ENCODE data around the gene ZNF700.
A peak's percentile ranks its signal among the peaks of the same experiment; 100 is the strongest.
"Not testable (repeated sequence)": the region's sequence is repeated elsewhere in the genome, so short reads cannot be mapped to it uniquely, and the experiment has no call there.

The ZNF700 gene

GRCh38 chr19:11941361-11941887 is 16.5 kb downstream of the ZNF700 start:
- DNase-seq: not testable (repeated sequence)

- DNase-seq: no peak
These were observed 17.3 kb downstream of the ZNF700 start for GRCh38 chr19:11942008-11942842.

- no peak for DNase-seq
These were observed 17.9 kb downstream of the ZNF700 start for GRCh38 chr19:11942843-11943108.

DNA sequence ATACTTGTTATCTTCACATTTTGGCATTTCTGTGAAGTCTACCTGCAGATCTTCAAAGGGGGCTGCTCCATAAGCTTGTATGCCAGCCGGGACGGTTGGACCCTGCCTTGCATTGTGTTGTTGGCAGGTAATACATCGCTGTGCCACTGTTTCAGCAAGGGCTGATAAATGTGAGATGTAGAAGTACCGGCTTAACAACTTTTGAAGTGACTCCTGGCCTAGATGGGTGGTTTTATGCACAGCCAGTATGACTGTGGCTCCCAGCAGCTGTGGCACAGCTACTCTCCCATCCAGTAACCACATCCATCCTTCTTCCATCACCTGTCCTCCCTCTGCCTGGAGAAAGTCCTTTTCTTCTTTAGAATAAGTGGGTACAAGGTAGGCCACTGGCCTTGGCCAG is 19.7 kb downstream of the ZNF700 start:
- DNase-seq: no peak

- DNase-seq: no peak
These were observed 23.7 kb downstream of the ZNF700 start for GRCh38 chr19:11948646-11949045.

DNA sequence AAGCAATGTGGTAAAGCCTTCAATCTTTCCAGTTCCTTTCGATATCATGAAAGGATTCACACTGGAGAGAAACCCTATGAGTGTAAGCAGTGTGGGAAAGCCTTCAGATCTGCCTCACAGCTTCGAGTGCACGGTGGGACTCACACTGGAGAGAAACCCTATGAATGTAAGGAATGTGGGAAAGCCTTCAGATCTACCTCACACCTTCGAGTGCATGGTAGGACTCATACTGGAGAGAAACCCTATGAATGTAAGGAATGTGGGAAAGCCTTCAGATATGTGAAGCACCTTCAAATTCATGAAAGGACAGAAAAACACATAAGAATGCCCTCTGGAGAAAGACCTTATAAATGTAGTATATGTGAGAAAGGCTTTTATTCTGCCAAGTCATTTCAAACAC is 24.3 kb downstream of the ZNF700 start:
- DNase-seq: no peak

DNA sequence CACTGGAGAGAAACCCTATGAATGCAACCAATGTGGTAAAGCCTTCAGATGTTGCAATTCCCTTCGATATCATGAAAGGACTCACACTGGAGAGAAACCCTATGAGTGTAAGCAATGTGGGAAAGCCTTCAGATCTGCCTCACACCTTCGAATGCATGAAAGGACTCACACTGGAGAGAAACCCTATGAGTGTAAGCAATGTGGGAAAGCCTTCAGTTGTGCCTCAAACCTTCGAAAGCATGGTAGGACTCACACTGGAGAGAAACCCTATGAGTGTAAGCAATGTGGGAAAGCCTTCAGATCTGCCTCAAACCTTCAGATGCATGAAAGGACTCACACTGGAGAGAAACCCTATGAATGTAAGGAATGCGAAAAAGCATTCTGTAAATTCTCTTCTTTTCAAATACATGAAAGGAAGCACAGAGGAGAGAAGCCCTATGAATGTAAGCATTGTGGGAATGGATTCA is 24.7 kb downstream of the ZNF700 start:
- not testable (repeated sequence) for DNase-seq

- no peak for DNase-seq
These were observed 25.4 kb downstream of the ZNF700 start for GRCh38 chr19:11950312-11950711.

DNA sequence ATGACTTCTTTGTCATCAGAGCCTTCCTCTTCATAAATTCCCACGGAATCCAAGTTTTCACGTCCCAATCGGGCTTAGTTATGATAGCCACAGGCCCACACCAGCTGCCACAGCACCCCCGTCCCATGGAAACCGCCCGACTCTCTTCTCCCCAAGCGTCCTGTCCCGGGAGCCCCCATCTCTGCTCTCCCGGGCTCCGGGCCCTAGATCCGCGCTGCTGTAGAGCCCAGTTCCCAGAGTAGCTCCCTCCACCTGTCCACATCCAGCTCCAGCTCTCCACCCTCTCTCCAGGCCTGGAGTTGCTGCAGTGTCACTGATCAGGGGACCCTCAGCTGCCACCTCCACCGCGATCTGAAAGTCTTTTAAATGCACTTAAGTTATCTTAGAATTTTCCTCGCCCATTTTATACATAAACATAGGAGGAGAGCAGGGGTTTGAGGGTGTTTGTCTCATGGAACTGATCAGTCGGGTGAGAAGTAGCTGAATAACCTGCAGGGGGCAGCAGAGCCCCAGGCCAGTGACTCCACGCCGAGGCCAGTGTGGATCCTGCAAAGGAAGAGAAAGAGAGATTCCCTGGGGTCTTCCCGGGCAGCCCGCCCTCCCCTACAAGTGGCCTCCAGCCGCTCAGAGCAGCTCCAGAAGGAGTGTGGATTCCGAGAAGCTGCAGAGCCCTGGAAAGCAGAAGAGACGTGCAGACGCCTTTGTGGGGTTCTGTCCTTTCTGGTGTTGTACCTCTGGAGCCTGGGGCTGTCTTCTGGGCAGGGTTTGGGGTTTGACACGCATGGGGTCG is 38.9 kb downstream of the ZNF700 start:
- peak; percentile 91 for DNase-seq

- no peak for DNase-seq
These were observed 39.6 kb downstream of the ZNF700 start for GRCh38 chr19:11964496-11964857.

GRCh38 chr19:11964858-11965645 is 40.1 kb downstream of the ZNF700 start, which contains the start of gene ZNF763:
TSS of gene ZNF763 (plus strand) at chr19:11965040. CDS start at chr19:11965209, 169 bp downstream.
- peak; percentile 91 for DNase-seq

DNA sequence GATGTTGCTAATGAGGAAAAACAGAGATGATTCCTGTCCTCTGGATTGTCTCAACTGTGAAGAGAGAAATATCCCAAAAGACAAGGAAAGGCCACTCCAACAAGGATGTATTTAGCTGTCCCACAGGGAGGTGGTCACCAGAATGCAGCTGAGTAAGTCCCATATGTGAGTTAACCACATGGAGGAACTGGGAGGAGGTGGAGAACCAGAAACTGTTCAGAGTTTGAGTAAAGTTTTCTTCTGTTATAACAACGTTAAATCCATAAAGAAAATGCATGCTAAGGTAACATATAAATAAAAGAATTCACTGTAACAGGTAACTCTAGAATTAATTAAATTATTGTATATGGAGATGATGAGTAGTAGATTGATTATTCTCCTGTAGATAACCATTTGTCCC is 45.3 kb downstream of the ZNF700 start:
- DNase-seq: no peak

- no peak for DNase-seq
These were observed 46.1 kb downstream of the ZNF700 start for GRCh38 chr19:11971041-11971440.

GRCh38 chr19:11973019-11973810 is 48.3 kb downstream of the ZNF700 start:
- DNase-seq: no peak

DNA sequence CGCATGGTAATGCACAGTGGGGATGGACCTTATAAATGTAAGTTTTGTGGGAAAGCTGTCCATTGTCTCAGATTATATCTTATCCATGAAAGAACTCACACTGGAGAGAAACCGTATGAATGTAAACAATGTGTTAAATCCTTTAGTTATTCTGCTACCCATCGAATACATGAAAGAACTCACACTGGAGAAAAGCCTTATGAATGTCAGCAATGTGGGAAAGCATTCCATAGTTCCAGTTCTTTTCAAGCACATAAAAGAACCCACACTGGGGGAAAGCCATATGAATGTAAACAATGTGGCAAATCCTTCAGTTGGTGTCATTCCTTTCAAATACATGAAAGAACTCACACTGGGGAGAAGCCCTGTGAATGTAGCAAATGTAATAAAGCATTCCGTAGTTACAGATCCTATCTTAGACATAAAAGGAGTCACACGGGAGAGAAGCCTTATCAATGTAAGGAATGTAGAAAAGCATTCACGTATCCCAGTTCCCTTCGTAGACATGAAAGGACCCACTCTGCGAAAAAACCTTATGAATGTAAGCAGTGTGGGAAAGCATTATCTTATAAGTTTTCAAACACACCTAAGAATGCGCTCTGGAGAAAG is 53.7 kb downstream of the ZNF700 start:
- no peak for DNase-seq

- no peak for DNase-seq
These were observed 54.6 kb downstream of the ZNF700 start for GRCh38 chr19:11979527-11979926.

DNA sequence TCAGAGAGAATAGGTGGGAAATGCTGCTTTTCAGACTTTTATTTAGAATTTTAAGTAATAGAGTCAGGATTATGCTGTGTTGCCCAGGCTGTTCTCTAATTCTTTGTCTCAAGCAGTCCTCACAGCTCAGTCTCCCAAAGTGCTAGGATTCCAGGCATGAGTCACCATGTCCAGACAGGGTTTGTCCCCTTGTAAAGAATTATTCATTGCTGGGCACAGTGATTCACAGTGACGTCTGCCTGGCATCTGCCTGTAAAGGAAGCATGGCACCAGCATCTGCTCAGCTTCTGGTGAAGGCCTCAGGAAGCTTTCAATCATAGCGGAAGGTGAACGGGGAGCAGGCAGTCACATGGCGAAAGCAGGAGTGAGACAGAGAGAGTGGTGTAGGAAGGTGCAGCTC is 57.6 kb downstream of the ZNF700 start:
- DNase-seq: no peak

DNA sequence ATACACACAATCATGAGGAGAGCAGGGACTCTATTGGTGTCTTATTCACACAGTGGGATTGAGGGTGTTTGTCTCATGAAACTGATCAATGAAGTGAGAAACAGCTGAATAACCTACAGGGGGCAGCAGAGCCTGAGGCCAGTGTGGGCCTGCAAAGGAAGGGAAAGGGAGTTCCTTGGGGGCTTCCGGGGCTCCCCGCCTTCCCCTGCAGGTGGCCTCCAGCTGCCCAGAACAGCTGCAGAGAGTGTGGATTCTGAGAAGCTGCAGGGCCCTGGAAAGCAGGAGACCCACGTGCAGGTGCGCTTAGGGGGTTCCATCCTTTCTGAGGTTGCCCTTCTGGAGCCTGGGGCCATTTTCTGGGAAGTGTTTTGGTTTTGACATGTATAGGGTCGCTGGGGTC is 60.1 kb downstream of the ZNF700 start:
- DNase-seq: no peak

- DNase-seq: no peak
These were observed 61.8 kb downstream of the ZNF700 start for GRCh38 chr19:11986754-11987153.

DNA sequence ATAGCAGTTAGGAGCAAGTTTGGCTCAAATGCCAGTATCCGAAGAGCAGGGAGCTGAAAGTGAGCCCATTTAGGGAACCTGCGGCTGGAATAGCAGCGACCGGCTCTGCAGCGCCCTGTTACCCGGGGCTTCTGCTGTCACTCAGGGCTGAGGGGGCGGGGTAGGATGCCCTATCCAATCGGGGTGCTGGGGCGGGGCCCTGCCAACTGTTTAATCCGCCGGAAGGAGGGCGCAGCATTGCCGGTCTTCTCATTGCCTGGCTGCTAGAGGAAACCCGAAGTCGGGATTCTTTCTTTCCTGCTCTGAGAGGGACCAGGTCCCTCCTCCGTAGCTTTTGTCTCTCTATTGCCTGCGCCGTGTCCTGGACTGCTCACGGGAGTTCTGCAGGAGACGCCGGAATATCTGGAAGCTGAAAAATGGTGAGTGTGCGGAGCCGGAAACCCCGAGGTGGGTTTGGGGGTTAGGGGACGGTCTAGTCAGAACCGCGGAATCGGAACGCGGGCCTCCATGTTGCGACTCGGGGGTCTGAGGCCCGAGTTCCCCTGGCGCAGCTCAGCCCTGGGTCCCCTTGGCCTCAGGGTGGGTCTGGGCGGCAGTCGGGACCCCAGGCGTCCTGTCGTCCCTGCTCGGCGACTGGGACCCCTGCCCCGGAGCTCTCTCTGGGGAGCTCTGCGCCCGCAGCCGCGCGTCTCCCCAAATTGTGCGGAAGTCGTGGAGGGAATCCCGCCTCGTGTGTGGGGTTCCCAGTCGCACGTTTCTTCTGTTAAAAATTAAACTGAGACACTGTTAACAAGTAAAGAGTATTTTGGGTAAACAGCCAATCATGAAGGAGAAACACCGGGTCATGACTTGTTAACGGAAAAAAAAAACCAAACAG is 62.7 kb downstream of the ZNF700 start:
- peak; percentile 94 for DNase-seq

- DNase-seq: no peak
These were observed 64.2 kb downstream of the ZNF700 start for GRCh38 chr19:11989112-11989456.

All from right forelimb (tissue), 1 donor.